Cardiac fibroblast (primary cell): ENCODE data around the gene ASAP2.

Experiments
- DNase-seq, 2 donors: peaks; one replicate each; pipeline versions ENCODE4 v3.0.0 to v3.0.0-alpha.2; 2010; ENCODE audit warnings: low read depth in 2 of 2
- H3K4me3 ChIP-seq, 2 donors: replicated peaks in 1 of 2; 1 replicate in 1 of 2; 2 replicates in 1 of 2; pipeline ENCODE4 v1.5.1; 2011; ENCODE audit warnings: low read depth in 2 of 2, low read length in 2 of 2, mild to moderate bottlenecking in 2 of 2, moderate library complexity in 1 of 2
- CTCF ChIP-seq: IDR thresholded peaks from one replicate; pipeline ENCODE4 v1.5.1; 2011; ENCODE audit warnings: low read depth, mild to moderate bottlenecking, low read length, inconsistent platforms

ASAP2 gene

GRCh38 chr2:9279426-9279825 lies 72.8 kb downstream of the ASAP2 start:
- no peak for TF ChIP-seq CTCF
- no peak overlapping the region for H3K4me3 ChIP-seq

GRCh38 chr2:9280224-9280623 lies 73.6 kb downstream of the ASAP2 start:
- no peak overlapping the region for H3K4me3 ChIP-seq
- TF ChIP-seq CTCF: no peak
- no peak for DNase-seq

More at GRCh38 chr2:9279426-9279825, 72.8 kb downstream of the ASAP2 start:
- DNase-seq: no peak

- DNase-seq: no peak
- TF ChIP-seq CTCF: no peak
- H3K4me3 ChIP-seq: no peak overlapping the region
Measured at GRCh38 chr2:9281145-9281544, 74.5 kb downstream of the ASAP2 start.

- no peak for DNase-seq
- H3K4me3 ChIP-seq: no peak overlapping the region
- no peak for TF ChIP-seq CTCF
Measured at GRCh38 chr2:9282128-9283112, 75.8 kb downstream of the ASAP2 start.

GRCh38 chr2:9284521-9285297 lies 78.1 kb downstream of the ASAP2 start:
- DNase-seq: no peak
- TF ChIP-seq CTCF: no peak
- H3K4me3 ChIP-seq: no peak overlapping the region

GRCh38 chr2:9285385-9285920 lies 78.8 kb downstream of the ASAP2 start:
- no peak for TF ChIP-seq CTCF
- DNase-seq: no peak
- H3K4me3 ChIP-seq: no peak overlapping the region
